Skeletal muscle cell (primary cell): Measurements from ENCODE around the gene CDCA3.
"Not testable (repeated sequence)": the region's sequence is repeated elsewhere in the genome, so short reads cannot be mapped to it uniquely, and the experiment has no call there.

Experiments
- DNase-seq: peaks from one replicate; pipeline ENCODE4 v3.0.0-alpha.2; 2010; ENCODE audit warnings: low read depth
- H3K4me3 ChIP-seq: 2 replicates; pipeline ENCODE4 v1.5.1; 2011; ENCODE audit warnings: low read depth, mild to moderate bottlenecking, control low read depth, low read length, moderate library complexity

CDCA3 gene

DNA sequence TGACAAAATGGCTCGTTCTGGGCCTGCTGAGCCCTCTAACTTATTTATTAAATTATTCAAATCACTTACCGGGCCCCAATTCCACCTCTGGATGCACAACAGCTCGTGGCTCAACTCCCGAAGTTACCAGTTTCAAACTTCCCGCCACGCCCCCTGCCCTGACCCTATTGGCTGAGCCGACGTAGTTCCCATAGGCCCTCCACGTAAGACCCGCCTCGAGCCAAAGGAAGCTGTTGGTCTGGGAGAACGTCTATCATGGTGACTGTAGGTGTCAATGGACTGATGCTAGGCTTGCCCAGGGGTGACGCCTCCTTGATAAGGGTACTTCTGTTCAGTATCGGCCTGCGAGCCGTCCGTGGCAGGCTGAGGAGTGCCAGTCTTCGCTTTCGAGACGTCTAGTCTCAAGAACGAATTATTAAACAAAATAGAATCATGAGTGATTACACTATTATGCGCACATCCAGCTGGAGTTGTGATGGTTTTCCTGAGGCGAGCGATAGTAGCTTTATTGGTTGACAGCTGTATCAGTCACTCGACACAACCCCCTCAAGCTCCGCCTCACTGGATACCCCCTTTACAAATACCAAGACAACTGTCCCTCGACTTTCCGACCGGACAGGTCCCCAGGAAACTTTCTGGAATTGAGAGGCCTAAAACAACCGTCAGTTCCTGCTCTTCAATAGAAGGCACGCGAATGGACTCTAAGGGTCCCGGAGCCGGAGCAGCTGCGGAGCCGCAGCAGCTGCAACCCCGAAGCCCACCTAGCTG, at the start of gene CDCA3:
CDCA3 (minus strand) TSS at position 134 of the 768 bp plus-strand sequence. CDS start 334 bp downstream, outside the sequence.
- DNase-seq, result peak; percentile 96
- H3K4me3 ChIP-seq, result peak within 1 kb of the TSS; percentile 61

DNA sequence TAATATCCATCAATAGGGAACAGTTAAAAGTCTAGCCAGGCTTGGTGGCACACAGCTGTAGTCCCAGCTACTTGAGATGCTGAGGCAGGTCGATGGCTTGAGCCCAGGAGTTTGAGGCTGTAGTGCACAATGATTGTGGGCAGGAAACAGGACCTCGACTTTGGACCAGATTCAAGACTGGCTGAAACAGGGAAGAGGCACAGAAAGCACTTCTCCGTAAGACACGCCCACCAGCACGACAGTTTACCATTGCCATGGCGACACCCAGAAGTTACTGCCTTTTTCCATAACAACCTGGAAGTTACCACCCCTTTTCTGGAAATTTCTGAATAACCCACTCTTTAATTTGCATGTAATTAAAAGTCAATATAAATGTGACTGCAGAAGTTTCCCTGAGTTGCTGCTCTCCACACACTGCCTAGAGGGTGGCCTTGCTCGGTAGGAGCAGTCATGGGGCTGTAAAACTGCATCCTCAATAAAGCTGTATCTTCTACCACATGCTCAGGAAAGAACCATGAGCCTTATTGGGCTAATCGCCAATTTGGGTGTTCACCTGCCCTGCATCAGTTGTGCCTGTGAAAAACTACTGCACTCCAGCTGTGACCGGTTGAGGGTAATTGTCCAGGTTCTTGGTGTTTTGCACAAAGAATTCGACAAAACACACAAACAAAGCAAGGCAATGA, 48.9 kb upstream of the CDCA3 start:
- DNase-seq, result no peak
- no peak overlapping the region for H3K4me3 ChIP-seq

DNA sequence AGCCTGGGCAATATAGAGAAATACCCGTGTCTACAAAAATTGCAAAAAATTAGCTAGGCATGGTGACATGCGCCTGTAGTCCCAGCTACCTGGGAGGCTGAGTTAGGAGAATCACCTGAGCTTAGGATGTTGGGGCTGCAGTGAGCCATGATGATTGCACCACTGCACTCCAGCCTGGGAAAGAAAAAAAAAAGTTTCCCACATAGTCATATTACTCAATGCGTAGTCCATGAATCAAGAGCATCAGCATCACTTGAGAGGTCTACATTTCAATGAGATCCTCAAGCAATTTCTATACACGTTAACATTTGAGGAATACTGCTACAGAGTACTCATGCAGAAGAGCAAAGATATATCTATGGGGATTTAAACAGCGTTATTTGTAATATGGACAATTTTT, 48.3 kb upstream of the CDCA3 start:
- H3K4me3 ChIP-seq, result no peak overlapping the region
- no peak for DNase-seq

DNA sequence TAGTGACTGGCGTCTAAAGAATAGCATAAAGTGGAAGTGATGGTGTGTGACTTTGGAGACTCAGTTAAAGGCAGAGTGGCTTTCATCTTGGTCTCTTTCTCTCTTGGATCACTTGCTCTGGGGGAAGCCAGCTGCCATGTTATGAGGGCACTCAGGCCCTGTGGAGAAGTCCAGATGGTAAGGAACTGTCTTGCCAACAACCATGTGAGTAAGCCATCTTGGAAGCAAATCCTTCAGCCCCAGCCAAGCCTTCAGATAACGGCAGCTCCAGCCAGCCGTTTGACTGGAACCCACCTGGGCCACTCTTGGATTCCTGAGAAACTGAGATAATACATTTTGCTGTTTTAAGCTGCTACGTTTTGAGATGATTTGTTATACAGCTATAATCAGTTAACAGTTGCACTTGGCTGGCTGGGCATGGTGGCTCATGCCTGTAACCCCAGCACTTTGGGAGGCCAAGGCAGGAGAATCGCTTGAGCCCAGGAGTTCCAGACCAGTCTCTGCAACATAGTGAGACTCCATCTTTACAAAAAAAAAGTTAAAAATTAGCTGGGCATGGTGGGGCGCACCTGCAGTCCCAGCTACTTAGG, 45.9 kb upstream of the CDCA3 start:
- no peak overlapping the region for H3K4me3 ChIP-seq
- DNase-seq, result no peak

DNA sequence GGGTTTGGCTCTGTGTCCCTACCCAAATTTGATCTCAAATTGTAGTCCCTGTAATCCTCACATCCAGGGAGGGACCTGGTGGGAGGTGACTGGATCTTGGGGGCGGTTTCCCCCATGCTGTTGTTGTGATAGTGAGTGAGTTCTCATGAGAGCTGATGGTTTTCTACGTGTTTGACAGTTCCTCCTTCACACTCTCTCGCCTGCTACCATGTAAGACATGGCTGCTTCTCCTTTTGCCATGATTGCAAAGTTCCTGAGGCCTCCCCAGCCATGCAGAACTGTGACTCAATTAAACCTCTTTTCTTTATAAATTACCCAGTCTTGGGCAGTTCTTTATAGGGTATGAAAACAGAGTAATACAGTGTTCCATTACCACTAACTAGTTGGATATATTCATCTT, 43.2 kb upstream of the CDCA3 start:
- H3K4me3 ChIP-seq, result no peak overlapping the region
- DNase-seq, result no peak

DNA sequence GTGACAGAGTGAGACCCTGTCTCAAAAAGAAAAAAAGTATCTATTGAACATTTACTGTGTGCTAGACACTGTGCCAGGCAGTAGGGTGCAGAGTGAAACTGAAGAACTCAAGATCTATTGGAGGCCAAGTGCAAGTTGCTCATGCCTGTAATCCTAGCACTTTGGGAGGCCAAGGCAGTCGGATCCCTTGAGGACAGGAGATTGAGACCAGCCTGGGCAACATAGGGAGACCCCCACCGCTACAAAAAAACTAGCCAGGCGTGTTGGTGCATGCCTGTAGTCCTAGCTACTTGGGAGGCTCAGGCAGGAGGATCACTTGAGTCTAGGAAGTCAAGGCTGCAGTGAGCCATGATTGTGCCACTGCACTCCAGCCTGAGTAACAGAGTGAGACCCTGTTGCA, 41.6 kb upstream of the CDCA3 start:
- not testable (repeated sequence) for H3K4me3 ChIP-seq, DNase-seq

DNA sequence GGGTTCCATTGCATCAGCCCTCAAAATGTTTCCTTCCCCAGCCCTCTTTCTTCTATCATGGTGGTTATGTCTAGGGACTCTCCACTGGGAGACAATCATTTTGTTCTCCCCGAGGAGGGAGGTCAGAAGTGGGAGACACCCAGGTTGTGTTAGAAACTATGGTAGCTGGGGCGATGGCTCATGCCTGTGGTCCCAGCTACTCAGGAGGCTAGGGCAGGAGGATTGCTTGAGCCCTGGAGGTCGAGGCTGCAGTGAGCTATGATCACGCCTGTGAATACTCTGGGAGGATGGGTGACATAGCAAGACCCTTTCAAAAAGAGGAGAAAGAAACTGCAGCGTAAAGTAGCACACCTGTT, 40.5 kb upstream of the CDCA3 start:
- no peak for DNase-seq
- peak overlapping the region; percentile 55 for H3K4me3 ChIP-seq

DNA sequence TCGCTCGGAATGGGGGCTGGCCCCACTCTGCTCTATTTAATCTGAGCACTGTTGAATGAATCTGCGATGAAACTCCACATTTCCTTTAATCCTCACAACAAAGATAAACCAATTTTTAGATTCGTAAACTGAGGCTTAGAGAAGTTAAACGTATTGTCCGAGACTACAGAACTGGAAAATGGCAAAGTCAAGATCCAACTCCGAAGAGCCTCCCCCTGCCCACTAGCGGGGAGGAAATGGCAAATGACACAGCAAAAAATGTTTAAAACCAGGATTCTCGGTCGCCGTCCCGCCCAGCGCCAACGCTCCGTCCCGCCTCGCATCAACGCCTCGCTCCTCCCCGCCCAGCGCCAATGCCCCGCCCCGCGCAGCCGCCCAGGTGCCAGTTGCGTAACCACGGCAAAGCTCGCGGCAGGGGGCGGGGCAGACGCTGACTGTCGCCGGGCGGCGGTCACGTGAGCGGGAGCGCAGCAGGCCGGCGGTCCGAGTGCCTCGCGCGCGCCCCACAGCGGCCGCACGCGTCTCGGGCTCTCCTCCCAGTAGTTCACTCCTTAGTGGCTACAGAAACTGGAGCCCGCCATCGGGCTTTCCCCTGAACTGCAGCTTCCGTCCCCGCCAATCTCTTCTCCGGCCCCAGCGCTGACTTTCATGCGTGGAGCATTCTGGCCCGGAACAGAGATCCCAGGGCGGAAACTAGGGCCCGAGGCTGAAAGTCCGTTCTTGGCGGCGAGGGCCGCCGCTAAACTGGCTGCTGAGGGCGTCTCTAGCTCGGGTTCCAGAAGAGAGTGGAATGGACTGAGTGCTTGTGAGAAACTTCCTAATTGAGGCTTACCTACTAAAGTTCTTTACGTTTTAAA, 39.9 kb upstream of the CDCA3 start:
- peak overlapping the region; percentile 55 for H3K4me3 ChIP-seq
- peak; percentile 87 for DNase-seq

DNA sequence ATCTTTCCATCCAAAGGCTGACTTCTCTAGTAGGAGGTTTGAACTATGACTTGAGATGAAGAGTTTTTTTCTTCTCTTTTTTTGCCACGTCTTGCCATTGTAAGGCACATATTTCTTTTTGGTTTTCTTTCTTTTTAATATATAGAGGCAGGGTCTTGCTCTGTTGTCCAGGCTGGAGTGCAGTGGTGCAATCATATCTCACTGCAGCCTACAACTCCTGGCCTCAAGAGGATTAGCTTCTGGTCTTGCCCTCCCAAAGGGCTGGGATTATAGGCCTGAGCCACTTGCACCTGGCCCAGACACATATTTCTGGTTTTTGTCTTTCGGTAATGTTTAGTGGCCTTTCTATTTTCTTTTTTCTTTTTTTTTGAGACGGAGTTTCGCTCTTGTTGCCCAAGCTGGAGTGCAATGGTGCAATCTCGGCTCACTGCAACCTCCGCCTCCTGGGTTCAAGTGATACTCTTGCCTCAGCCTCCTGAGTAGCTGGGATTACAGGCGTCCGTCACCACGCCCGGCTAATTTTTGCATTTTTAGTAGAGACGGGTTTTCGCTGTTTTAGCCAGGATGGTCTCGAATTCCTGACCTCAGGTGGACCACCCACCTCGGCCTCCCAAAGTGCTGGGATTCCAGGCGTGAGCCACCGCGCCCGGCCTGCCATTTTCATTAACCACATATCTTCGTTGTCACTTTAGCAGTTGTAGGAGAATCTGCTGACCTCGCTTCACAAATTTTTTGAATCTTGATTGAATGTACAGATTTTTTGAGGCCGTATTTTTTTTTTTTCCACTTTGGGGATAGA, 38.9 kb upstream of the CDCA3 start:
- H3K4me3 ChIP-seq, DNase-seq: not testable (repeated sequence)

DNA sequence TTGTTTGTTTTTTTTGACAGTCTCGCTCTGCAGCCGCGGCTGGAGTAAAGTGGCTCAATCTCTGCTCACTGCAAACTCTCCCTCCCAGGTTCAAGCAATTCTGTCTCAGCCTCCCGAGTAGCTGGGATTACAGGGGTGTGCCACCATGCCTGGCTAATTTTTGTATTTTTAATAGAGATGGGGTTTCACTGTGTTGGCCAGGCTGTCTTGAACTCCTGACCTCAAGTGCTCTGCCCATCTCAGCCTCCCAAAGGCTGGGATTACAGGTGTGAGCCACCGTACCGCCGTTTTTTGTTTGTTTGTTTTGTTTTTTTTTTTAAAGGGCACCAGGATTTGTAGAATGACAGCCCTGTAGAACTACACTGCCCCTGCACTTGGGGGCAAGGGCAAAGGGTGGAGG, 37.7 kb upstream of the CDCA3 start:
- H3K4me3 ChIP-seq, result not testable (repeated sequence)

DNA sequence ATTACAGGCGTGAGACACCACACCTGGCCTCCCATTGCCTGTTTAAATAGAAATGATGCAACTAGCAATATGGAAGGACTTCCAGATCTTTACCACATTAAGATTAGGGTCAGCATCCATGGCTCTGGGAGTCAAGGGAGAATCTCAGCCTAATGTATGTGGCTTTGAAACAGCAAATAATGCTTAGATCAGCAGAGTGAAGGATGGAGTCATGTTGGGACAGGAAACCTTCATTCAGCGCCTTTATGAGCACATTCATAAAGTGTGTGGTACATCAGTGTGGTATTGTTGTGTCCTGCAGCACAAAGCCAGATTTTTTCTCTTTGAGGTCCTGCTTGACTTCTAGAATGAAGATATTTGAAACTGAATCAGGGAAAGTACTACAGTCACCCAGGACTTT, 37.3 kb upstream of the CDCA3 start:
- H3K4me3 ChIP-seq, result no peak overlapping the region
- no peak for DNase-seq

More for the DNA sequence above, 37.7 kb upstream of the CDCA3 start:
- not testable (repeated sequence) for DNase-seq

DNA sequence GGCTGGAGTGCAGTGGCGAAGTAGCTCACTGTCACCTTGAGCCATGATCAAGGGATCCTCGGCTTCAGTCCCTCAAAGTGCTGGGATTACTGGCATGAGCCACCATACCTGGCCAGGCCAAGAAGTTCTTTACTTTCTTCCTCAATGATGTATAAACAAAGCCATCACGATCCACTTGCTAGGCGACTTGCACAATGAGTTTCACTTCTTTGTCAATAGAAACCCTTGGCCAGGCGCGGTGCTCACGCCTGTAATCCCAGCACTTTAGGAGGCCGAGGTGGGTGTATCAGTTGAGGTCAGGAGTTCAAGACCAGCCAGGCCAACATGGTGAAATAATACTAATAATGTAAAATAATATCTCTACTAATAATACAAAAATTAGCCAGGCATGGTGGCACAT, 36.4 kb upstream of the CDCA3 start:
- no peak for DNase-seq
- no peak overlapping the region for H3K4me3 ChIP-seq

DNA sequence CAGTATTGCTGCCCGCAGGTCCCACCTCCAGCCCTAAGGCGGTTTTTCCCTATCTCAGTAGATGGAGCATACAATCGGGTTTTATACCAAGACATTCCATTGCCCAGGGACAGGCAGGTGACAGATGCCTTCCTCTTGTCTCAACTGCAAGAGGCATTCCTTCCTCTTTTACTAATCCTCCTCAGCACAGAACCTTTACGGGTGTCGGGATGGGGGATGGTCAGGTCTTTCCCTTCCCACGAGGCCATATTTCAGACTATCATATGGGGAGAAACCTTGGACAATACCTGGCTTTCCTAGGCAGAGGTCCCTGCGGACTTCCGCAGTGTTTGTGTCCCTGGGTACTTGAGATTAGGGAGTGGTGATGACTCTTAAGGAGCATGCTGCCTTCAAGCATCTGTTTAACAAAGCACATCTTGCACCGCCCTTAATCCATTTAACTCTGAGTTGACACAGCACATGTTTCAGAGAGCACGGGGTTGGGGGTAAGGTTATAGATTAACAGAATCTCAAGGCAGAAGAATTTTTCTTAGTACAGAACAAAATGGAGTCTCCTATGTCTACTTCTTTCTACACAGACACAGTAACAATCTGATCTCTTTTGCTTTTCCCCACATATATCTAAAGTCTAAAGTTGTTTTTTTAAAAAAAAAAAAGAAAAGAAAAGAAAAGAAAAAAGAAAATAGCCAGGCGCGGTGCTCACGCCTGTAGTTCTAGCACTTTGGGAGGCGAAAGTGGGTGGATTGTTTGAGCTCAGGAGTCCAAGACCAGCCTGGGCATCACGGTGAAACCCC, 35.3 kb upstream of the CDCA3 start:
- not testable (repeated sequence) for H3K4me3 ChIP-seq, DNase-seq

DNA sequence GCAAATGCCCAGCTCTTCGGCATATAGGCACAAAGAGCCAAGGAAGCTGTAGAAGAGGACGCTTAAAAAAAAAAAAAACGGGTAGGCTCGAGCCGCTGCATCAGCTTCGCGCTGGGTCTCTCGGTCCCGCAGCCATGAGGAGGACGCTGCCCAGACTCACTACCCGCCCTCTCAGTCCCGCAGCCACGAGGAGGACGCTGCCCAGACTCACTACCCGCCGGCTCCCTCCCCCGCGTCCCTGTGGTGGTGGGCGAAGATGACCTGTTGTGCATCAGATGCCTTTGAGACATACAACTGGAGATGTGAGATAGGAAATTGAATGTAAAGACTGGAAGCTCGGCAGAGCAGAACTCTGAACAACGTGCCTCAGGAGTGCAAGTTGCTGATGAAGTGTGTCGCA, 33.5 kb upstream of the CDCA3 start:
- DNase-seq, result no peak
- no peak overlapping the region for H3K4me3 ChIP-seq

DNA sequence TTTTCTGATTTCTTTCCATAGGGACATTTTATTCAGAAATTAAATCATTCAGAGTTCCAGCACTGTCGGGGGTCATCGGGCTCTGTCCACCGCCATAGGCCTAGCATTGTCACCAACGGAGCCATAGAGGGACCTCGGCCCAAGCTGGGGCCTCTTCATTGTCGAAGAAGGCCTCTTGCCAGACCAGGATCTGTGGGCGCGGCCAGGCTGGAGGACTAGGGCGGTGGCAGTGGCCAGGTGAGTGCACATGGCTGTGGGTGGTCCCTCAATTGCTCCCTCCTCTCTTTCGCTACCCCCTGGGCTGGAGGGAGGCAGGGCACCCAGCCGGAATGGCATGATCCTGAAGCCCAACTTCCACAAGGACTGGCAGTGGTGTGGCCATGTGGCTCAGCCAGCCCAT, 32.6 kb upstream of the CDCA3 start:
- DNase-seq, result no peak
- H3K4me3 ChIP-seq, result no peak overlapping the region

DNA sequence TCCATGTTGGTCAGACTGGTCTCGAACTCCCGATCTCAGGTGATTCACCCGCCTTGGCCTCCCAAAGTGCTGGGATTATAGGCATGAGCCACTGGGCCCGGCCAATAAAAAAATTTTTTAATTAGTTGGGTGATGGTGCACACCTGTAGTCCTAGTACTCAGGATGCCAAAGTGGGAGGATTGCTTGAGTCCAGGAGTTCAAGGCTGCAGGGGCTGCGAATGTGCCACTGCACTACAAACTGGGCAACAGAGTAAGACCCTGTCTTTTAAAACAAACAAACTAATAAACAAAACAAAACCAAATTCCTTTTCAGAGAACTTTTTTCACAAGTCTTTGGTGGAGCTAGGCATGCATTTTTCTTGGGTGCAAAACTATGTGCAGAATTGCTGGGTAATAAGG, 32.2 kb upstream of the CDCA3 start:
- no peak overlapping the region for H3K4me3 ChIP-seq
- no peak for DNase-seq

DNA sequence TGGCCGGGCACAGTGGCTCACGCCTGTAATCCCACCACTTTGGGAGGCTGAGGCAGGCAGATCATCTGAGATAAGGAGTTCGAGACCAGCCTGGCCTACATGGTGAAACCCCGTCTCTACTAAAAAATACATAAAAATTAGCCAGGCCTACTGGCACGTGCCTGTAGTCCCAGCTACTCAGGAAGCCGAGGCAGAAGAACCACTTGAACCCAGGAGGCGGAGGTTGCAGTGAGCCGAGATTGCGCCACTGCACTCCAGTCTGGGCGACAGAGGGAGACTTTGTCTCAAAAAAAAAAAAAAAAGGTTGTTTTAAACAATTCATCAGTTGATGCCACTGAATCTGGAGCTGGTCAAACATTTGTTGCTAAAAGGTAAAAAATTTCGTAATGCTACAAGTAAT, 28.7 kb upstream of the CDCA3 start:
- DNase-seq, result not testable (repeated sequence)

DNA sequence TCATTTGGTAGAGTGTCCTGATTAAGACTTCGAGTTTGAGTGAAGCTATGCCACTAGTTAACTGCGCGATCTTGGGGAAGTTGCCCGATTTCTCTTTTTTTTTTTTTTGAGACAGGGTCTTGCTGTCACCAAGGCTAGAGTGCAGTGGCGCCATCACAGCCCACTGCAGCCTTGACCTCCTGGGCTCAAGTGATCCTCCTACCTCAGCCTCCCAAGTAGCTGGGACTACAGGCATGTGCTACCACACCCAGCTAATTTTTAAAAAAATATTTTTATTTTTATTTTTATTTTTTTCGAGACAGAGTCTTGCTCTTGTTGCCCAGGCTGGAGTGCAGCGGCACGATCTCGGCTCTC, 22.9 kb upstream of the CDCA3 start:
- peak overlapping the region; percentile 62 for H3K4me3 ChIP-seq
- not testable (repeated sequence) for DNase-seq

More for the DNA sequence above, 28.7 kb upstream of the CDCA3 start:
- H3K4me3 ChIP-seq, result not testable (repeated sequence)
